Smooth muscle cell (in vitro differentiated cells): ENCODE measurements around the gene ITPKA. TPM values are rescaled to one million over a fixed set of nuclear protein-coding genes. Genes with fewer than 3 reads are reported as not detected.

ENCODE experiments used
- DNase-seq: peaks from one replicate; lab custom pipeline; 2025; ENCODE audit not compliant: unreplicated experiment; lab: John Stamatoyannopoulos, UW
- H2AFZ ChIP-seq: fragments of 200-600 bp; sonication (generic); 2 replicates; pipeline ENCODE4 v1.6.0; 2016; ENCODE audit warnings: antibody characterized with exemption, low read depth, mild to moderate bottlenecking
- H3F3A ChIP-seq: fragments of 200-600 bp; sonication (generic); 2 replicates; pipeline ENCODE4 v1.6.0; 2017; ENCODE audit warnings: antibody characterized with exemption, low read depth
- H3K27ac ChIP-seq: fragments of 200-600 bp; sonication (generic); 2 replicates; pipeline ENCODE4 v1.5.1; 2016; ENCODE audit warnings: low read depth, mild to moderate bottlenecking
- H3K27me3 ChIP-seq: fragments of 200-600 bp; sonication (generic); 2 replicates; pipeline ENCODE4 v1.6.1; 2016; ENCODE audit warnings: low read depth, mild to moderate bottlenecking
- H3K36me3 ChIP-seq: fragments of 200-600 bp; sonication (generic); 2 replicates; pipeline ENCODE4 v1.5.1; 2016; ENCODE audit warnings: low read depth
- H3K4me1 ChIP-seq: fragments of 200-600 bp; sonication (generic); 2 replicates; pipeline ENCODE4 v1.5.1; 2016; ENCODE audit warnings: low read depth
- H3K4me2 ChIP-seq: fragments of 200-600 bp; sonication (generic); 2 replicates; pipeline ENCODE4 v1.6.0; 2016; ENCODE audit warnings: mild to moderate bottlenecking
- H3K4me3 ChIP-seq: fragments of 200-600 bp; sonication (generic); 2 replicates; pipeline ENCODE4 v1.5.1; 2016; ENCODE audit warnings: mild to moderate bottlenecking
- H3K79me2 ChIP-seq: fragments of 200-600 bp; sonication (generic); 2 replicates; pipeline ENCODE4 v1.6.0; 2016; ENCODE audit warnings: low read depth, mild to moderate bottlenecking
- H3K9ac ChIP-seq: fragments of 200-600 bp; sonication (generic); 2 replicates; pipeline ENCODE4 v1.6.0; 2016; ENCODE audit warnings: low read depth
- H3K9me3 ChIP-seq: fragments of 200-600 bp; sonication (generic); replicated peaks from 2 replicates; pipeline ENCODE4 v1.5.1; 2016; ENCODE audit warnings: low read depth
- H4K20me1 ChIP-seq: fragments of 200-600 bp; sonication (generic); 2 replicates; pipeline ENCODE4 v1.6.0; 2016; ENCODE audit warnings: low read depth
- CTCF ChIP-seq: fragments of 200-600 bp; sonication (generic); IDR thresholded peaks from 2 replicates; pipeline ENCODE4 v1.5.1; 2017; ENCODE audit warnings: borderline replicate concordance, mild to moderate bottlenecking, antibody characterized with exemption; ENCODE audit not compliant: insufficient read depth, poor library complexity, severe bottlenecking
- WGBS: methylation state at CpG from one replicate; pipeline ENCODE4 v1.1.7; 2016; ENCODE audit warnings: low lambda C conversion rate; 5-methylcytosine and 5-hydroxymethylcytosine counted together
- polyA plus RNA-seq: library from polyadenylated mRNA; unstranded; fragments of >200 nt; fragmentation: Nextera tagmentation; extraction: Ambion mirVana; gene quantifications from 2 replicates; pipeline ENCODE4 v1.2.1, GENCODE V29; 2016
- total RNA-seq: library from RNA; depleted of rRNA; stranded (reverse); fragments of >200 nt; gene quantifications from 2 replicates; pipeline ENCODE4 v1.2.3, GENCODE V29; 2014

The ITPKA gene
- total and polyA plus RNA-seq, 2 experiments from 2014 or later = 2.1 to 2.8 TPM

GRCh38 chr15:41502795-41503668, 9.4 kb downstream of the ITPKA start:
- H3K27me3 ChIP-seq = peaks cover 98% of the 10 kb centered on the region

GRCh38 chr15:41503669-41504010, 10.0 kb downstream of the ITPKA start:
- Histone ChIP-seq H3K36me3 (no peaks in the 10 kb centered on the region), H3K4me2 (no peak overlapping the region)

More at GRCh38 chr15:41502795-41503668, 9.4 kb downstream of the ITPKA start:
- peak overlapping the region; percentile 54 for H3K4me2 ChIP-seq
- H2AFZ ChIP-seq = no peak overlapping the region
- H3K9ac ChIP-seq = no peak overlapping the region
- no peaks in the 10 kb centered on the region for H3K9me3 ChIP-seq
- H3K27ac ChIP-seq = no peak overlapping the region
- no peak for TF ChIP-seq CTCF
- H3F3A ChIP-seq = no peaks in the 10 kb centered on the region
- no peak for DNase-seq
- H3K4me3 ChIP-seq = no peak overlapping the region
- WGBS = 20% methylated on average over 52 of the region's 54 CpGs
- no peaks in the 10 kb centered on the region for H3K79me2 ChIP-seq
- no peaks in the 10 kb centered on the region for H4K20me1 ChIP-seq
- no peaks in the 10 kb centered on the region for H3K36me3 ChIP-seq
- peaks cover 11% of the 10 kb centered on the region for H3K4me1 ChIP-seq

DNA sequence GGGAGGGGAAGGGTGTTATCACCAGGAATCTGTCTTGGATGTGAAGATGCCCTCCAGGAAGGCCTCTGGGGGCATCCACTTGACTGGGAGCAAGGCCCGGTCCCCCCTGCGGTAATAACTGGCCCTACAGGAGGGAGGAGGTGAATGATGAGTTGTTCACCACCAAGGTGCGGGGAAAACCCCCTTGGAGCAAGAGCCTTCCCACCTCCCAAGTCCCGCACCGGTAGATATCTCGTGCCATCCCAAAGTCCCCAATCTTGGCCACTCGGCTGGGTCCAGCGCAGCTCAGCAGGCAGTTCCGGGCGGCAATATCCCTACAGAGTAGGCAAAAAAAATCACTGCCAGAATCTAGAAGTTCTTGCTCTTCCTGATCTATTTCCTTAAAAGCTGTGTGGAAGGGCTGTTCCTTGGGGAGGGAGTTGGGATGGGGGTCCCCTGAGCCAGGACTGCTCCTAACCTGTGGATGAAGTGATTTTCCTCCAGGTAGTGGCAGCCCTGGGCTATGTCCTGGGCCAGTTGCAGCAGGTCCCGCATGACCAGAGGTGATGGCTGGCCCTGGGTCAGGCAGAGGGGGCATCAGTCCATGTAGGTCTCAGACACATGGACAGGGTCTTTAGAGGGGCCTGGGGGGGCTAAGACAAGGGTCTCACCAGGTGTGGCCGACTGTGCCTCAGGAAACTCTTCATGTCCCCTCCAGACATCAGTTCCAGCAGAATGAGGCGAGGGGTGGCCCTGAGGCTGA, 11.2 kb downstream of the ITPKA start:
- no peak overlapping the region for H2AFZ ChIP-seq
- H3K36me3 ChIP-seq = no peaks in the 10 kb centered on the region
- H3K27me3 ChIP-seq = peaks cover 97% of the 10 kb centered on the region
- no peaks in the 10 kb centered on the region for H4K20me1 ChIP-seq
- no peak overlapping the region for H3K9ac ChIP-seq
- DNase-seq = no peak
- H3F3A ChIP-seq = no peaks in the 10 kb centered on the region
- no peaks in the 10 kb centered on the region for H3K79me2 ChIP-seq
- TF ChIP-seq CTCF = no peak
- no peak overlapping the region for H3K4me2 ChIP-seq
- H3K4me1 ChIP-seq = peaks cover 11% of the 10 kb centered on the region
- no peak overlapping the region for H3K4me3 ChIP-seq
- H3K27ac ChIP-seq = no peak overlapping the region
- H3K9me3 ChIP-seq = no peaks in the 10 kb centered on the region
- 86% methylated on average over 13 of the region's 13 CpGs for WGBS

More at GRCh38 chr15:41503669-41504010, 10.0 kb downstream of the ITPKA start:
- 90% methylated on average over 5 of the region's 5 CpGs for WGBS
- Histone ChIP-seq H3K9me3 (no peaks in the 10 kb centered on the region), H3K27ac (no peak overlapping the region), H3K79me2 (no peaks in the 10 kb centered on the region), H3K4me3 (no peak overlapping the region), H3K27me3 (peaks cover 97% of the 10 kb centered on the region), H3F3A (no peaks in the 10 kb centered on the region), H2AFZ (no peak overlapping the region), H4K20me1 (no peaks in the 10 kb centered on the region), H3K9ac (no peak overlapping the region), H3K4me1 (peaks cover 11% of the 10 kb centered on the region)
- no peak for DNase-seq
- no peak for TF ChIP-seq CTCF
